ENCODE data around the gene PLXDC2.
"Not testable (repeated sequence)": the region's sequence is repeated elsewhere in the genome, so short reads cannot be mapped to it uniquely, and the experiment has no call there.

PLXDC2 gene

DNA sequence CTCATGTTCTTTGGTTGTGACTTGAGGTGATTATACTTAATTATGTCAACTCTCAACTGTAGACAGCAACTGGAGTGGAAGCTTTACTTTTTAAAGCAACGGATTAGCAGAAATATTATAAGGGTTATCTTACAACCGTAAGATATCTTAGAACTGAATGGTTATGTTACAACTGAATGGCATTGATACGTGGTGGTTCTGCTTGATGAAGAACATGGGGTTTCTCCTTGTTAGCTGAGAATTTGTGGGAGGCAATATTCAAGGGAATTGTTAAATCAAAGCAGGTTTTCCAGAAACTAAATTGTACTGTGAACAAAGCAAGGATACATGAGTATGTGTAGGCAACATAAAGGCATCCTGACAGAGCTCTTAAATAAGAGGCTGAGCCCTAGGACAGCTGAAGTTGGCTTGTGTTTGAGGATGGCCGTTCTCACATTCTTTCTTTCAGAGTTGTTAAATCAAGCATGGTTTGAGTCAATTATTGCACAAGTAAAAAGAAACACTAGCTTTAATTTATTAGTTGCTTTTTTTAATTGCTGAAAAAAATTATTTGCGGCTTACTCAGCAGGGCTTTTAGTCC lies 350.0 kb downstream of the PLXDC2 start:
- TF ChIP-seq, protein P1, sequence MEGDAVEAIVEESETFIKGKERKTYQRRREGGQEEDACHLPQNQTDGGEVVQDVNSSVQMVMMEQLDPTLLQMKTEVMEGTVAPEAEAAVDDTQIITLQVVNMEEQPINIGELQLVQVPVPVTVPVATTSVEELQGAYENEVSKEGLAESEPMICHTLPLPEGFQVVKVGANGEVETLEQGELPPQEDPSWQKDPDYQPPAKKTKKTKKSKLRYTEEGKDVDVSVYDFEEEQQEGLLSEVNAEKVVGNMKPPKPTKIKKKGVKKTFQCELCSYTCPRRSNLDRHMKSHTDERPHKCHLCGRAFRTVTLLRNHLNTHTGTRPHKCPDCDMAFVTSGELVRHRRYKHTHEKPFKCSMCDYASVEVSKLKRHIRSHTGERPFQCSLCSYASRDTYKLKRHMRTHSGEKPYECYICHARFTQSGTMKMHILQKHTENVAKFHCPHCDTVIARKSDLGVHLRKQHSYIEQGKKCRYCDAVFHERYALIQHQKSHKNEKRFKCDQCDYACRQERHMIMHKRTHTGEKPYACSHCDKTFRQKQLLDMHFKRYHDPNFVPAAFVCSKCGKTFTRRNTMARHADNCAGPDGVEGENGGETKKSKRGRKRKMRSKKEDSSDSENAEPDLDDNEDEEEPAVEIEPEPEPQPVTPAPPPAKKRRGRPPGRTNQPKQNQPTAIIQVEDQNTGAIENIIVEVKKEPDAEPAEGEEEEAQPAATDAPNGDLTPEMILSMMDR (conservative IDR thresholded peaks at IDR 0.05), result no peak
- H3K27ac ChIP-seq, result no peak overlapping the region

DNA sequence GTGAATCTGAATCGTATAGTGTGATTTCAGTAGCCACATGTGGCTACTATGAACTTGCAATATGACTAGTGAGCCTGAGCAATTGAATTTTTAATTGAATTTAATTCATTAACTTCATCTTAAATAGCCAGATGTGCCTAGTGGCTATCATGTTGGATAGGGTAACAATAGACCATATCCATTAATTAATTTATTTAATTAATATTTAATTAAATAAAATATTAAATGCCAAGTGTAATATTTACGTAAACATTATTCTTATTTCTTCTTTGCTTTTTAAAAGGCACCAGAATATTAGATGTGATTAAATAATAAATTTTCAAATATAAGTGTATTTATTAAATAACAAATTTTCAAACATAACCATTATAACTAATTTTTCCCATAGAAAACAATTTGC lies 354.4 kb downstream of the PLXDC2 start:
- TF ChIP-seq, protein P1 (conservative IDR thresholded peaks at IDR 0.05), result no peak
- no peak overlapping the region for H3K27ac ChIP-seq

DNA sequence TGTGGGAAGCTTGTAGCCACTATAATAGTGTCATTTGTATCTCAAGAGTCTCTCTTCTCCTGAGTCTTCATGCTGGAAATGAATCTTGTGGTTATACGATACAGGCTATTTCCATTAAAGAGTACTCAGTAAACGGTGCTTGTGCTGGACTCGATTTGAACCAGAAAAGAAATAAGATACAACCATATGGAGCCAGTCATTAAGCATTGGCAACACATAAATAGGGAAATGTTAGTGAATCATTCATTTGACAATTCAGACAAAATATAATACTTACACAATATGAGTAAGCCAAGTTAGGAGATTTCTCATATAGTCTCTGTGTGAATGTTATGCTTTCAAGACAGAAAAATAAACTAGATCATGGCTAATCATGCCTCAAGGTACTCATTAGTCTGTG lies 356.8 kb downstream of the PLXDC2 start:
- H3K27ac ChIP-seq, result no peak overlapping the region
- TF ChIP-seq, protein P1 (conservative IDR thresholded peaks at IDR 0.05), result no peak

DNA sequence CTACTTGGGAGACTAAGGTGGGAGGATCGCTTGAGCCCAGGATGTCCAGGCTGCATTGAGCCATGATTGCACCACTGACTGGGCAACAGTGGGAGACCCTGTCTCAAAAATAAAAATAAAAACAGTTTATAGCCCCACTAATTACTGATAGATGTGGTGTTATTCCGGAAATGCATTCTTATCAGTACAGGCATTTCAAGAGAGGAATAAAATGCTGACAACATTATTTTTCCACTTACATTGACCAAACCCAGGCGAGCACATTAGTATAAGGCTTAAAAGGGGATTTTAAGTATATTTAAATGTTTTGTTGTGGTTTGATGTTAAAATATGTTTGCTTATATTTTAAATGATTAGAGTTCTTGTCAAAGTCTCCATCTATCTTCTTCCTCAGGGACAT lies 359.5 kb downstream of the PLXDC2 start:
- no peak overlapping the region for H3K27ac ChIP-seq
- TF ChIP-seq, protein P1 (conservative IDR thresholded peaks at IDR 0.05), result no peak

DNA sequence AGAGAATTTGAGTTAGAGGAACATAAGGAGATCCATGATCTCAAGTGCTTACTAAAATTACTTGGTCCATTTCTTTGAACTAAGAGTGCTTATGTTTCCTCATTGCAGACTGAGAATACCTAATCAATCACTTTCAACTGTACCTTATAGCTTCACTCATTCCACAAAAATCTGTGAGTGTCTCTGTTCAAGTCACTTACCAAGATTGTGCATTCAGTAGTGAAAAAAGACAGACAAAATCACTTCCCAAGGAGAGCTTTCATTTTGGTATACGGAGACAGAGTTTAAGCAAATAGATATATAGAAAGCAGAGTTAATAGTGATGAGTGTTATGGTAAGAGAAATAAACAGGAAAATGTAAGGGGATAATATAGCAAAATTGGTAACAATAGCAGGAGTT lies 364.5 kb downstream of the PLXDC2 start:
- TF ChIP-seq, protein P1 (conservative IDR thresholded peaks at IDR 0.05), result no peak
- H3K27ac ChIP-seq, result no peak overlapping the region

DNA sequence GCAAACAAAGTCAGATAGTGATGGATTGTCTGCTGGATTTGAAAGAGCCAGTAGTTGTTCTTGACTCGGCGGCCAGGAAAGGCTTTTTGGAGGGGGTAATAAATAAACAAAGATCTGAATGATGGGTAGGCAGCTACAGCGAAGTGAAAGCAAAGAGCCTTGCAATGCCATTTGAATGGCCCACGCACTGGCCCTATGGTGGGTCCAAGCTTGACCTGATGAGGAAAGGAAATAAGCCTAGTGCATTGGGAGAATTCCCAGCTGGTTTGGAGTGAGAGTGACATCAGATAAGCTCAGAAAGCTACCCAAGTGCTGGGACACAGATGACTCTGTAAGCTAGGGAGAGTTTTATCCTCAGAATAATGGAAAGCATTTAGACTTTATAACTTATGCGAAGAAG lies 365.2 kb downstream of the PLXDC2 start:
- TF ChIP-seq, protein P1 (conservative IDR thresholded peaks at IDR 0.05), result no peak
- no peak overlapping the region for H3K27ac ChIP-seq

DNA sequence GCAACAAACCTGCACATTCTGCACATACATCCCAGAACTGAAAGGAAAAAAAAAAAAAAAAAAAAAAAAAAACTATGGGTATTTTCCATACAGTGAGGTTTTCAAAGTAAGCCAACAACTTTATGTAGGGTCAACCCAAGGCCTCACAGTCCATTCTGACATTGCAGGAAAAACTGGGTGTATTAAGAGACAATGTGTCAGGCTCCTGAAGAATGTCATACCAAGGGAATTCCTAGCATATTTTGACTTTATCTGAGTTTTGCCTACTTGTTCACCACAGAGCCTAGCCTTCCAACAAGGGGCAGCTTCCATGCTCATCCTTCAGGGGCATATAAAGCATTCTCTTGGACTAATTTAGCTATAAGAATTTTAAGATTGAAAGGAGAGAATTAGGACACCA lies 368.9 kb downstream of the PLXDC2 start:
- TF ChIP-seq, protein P1 (conservative IDR thresholded peaks at IDR 0.05), result no peak
- no peak overlapping the region for H3K27ac ChIP-seq

DNA sequence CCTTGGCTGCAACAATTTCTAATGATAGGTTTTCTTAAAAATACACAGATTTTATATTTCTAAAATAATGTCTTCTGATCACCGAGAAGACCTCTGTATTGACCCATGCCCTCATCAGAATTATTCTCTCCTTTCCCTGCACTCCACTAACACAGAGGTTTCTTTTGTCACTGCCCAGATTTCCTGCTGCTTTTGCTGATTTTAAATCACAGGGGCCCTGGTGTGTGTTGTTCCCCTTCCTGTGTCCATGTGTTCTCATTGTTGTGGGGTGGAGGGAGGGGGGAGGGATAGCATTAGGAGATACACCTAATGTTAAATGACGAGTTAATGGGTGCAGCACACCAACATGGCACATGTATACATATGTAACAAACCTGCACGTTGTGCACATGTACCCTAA lies 375.2 kb downstream of the PLXDC2 start:
- H3K27ac ChIP-seq, result not testable (repeated sequence)
